Spinal cord (tissue), 10 donors: ENCODE results near the gene SMIM31. TPM values are rescaled to one million over a fixed set of nuclear protein-coding genes. Genes with fewer than 3 reads are reported as not detected.

Experiments used
- DNase-seq, 6 donors: peaks; one replicate each; pipeline versions ENCODE4 v3.0.0 to v3.0.0-alpha.2; 2013 to 2015; ENCODE audit warnings: low spot score in 6 of 6, low read depth in 4 of 6
- H3K27ac ChIP-seq: one replicate; pipeline ENCODE4 v1.5.1; 2013; ENCODE audit warnings: low read depth, low read length, control low read depth
- H3K27me3 ChIP-seq: one replicate; pipeline ENCODE4 v1.6.1; 2013; ENCODE audit warnings: low read length; ENCODE audit not compliant: control insufficient read depth, insufficient read depth
- H3K36me3 ChIP-seq: one replicate; pipeline ENCODE4 v1.6.1; 2013; ENCODE audit warnings: low read length; ENCODE audit not compliant: control insufficient read depth, insufficient read depth
- H3K4me1 ChIP-seq: one replicate; pipeline ENCODE4 v1.6.1; 2013; ENCODE audit warnings: low read length; ENCODE audit not compliant: control insufficient read depth, insufficient read depth
- H3K4me3 ChIP-seq: one replicate; pipeline ENCODE4 v1.5.1; 2013; ENCODE audit warnings: low read depth, low read length, control low read depth
- H3K9me3 ChIP-seq: one replicate; pipeline ENCODE4 v1.6.1; 2013; ENCODE audit warnings: low read length; ENCODE audit not compliant: control insufficient read depth, insufficient read depth
- WGBS: methylation state at CpG from one replicate; pipeline ENCODE4 v1.1.5; 2013; ENCODE audit warnings: missing lambda C conversion rate; ENCODE audit not compliant: insufficient coverage; 5-methylcytosine and 5-hydroxymethylcytosine counted together
- polyA plus RNA-seq, 2 donors: library from polyadenylated mRNA; unstranded; fragments of 120-200 nt; gene quantifications; one replicate each; pipeline ENCODE4 v1.2.1, GENCODE V29; 2013; ENCODE audit not compliant: insufficient read length in 2 of 2
- total RNA-seq, 2 donors: library from RNA; depleted of rRNA in 1 of 2; stranded (reverse); fragments of 120-200 nt in 1 of 2; fragments of >200 nt in 1 of 2; gene quantifications; one replicate each; pipeline versions ENCODE4 v1.2.3 to v1.2.4, GENCODE V29; 2013 to 2014
- donor health status: healthy.

SMIM31 gene
- total and polyA plus RNA-seq, 4 donors = not detected

DNA sequence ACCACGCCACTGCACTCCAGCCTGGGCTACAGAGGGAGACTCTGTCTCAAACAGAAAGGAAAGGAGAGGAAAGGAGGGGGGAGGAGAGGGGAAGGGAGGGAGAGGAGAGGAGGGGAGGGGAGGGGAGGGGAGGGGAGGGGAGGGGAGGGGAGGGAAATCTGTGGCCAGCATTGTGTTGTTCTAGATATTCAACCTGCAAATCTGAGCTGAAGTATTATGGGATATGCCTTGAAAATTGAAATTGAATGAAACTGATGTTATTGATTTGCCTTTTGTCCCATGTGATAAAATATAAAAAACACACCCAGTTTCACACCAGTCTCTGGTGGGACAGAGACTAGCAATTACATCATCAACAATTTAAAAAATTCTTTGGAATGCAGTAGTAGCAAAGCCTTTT, 1.5 kb downstream of the SMIM31 start:
- WGBS = 100% methylated on average over 1 of the region's 1 CpG
- H3K27me3 ChIP-seq = no peaks in the 10 kb centered on the region
- no peaks in the 10 kb centered on the region for H3K9me3 ChIP-seq
- no peaks in the 10 kb centered on the region for H3K4me1 ChIP-seq
- no peak overlapping the region for H3K27ac ChIP-seq
- DNase-seq = no peak
- no peaks in the 10 kb centered on the region for H3K36me3 ChIP-seq
- H3K4me3 ChIP-seq = no peak overlapping the region

DNA sequence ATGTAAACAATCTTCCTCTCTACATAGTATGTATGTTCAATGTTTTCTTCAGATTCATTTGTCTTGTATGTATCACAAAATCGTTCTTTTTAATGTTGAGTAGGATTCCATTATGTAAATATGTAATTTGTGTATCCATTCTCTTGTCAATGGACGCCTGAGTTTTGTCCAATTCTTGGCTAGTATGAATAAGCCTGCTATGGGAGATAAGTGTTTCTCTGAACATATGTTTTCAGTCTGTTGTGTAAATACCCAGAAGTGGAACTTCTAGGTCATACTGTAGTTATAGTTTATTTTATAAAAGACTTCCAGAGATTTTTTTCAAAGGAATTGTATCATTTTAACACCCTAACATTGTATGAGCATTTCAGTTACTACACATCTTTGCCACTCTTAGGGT, 2.8 kb downstream of the SMIM31 start:
- Histone ChIP-seq H3K27ac (no peak overlapping the region), H3K27me3 (no peaks in the 10 kb centered on the region), H3K4me1 (no peaks in the 10 kb centered on the region), H3K4me3 (no peak overlapping the region), H3K36me3 (no peaks in the 10 kb centered on the region), H3K9me3 (no peaks in the 10 kb centered on the region)
- WGBS = 80% methylated on average over 1 of the region's 2 CpGs
- no peak for DNase-seq

DNA sequence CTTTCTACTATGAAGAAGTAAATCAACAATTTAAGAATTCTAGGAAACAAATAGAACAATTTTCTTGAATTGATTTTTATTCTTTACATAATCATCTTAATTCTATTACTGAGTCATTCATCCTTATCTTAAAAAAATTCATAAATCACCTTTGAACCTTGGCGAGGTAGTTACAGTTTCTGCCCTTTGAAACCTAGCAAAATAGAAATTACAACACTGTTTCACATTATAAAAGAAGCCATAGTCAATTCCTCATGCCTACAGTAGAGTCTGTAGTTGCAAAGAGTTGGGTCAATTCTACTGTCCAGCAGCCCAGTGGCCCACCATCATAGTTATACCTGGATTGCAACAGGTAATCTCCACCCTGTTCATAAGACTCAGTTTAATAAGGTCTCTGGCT, 7.3 kb downstream of the SMIM31 start:
- no peak for DNase-seq
- WGBS = no CpG with 5 or more reads among the region's 1 CpG
- H3K4me1 ChIP-seq = no peaks in the 10 kb centered on the region
- no peak overlapping the region for H3K27ac ChIP-seq
- H3K9me3 ChIP-seq = no peaks in the 10 kb centered on the region
- H3K27me3 ChIP-seq = no peaks in the 10 kb centered on the region
- H3K36me3 ChIP-seq = no peaks in the 10 kb centered on the region
- no peak overlapping the region for H3K4me3 ChIP-seq

DNA sequence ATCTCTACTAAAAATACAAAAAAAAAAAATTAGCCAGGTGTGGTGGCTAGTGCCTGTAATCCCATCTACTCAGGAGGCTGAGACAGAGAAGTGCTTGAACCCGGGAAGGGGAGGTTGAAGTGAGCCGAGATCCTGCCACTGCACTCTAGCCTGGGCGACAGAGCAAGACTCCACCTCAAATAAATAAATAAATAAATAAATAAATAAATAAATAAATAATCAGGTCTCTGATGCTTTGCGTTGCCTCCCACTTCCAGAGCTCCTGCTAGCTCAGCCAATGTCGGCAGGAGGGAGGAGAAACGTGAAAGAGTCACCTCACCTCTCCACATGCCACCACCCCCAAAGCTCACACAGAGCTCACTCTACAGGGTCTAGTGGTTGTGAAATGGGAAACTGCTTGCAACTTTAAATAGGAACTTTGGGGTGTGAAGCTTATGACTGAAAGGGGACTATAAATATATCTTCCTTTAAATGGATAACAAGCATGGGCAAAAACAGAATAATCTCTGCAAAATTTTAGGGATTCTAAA, 7.9 kb downstream of the SMIM31 start:
- no peaks in the 10 kb centered on the region for H3K9me3 ChIP-seq
- H3K27ac ChIP-seq = no peak overlapping the region
- no peaks in the 10 kb centered on the region for H3K36me3 ChIP-seq
- H3K4me3 ChIP-seq = no peak overlapping the region
- WGBS = no CpG with 5 or more reads among the region's 6 CpGs
- H3K27me3 ChIP-seq = no peaks in the 10 kb centered on the region
- no peak for DNase-seq
- no peaks in the 10 kb centered on the region for H3K4me1 ChIP-seq

DNA sequence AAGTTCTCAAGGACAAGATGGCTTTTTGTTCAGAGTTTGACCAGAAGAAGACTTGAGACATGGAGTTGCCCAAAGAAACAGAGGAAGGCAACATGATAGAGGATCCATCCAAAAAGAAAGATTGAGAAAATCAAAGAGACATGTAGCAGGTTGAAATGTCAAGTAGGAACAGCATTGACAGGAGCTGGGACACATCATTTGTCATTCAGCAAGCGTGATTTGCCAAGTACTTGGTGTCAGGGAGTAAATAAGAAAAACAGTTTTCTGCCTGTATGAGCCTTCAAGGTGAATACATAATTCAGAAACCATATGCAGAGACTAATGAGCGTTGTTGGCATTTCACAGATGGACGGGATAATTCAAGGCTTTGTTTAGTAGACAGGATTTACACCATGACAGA, 11.2 kb downstream of the SMIM31 start:
- no CpG with 5 or more reads among the region's 3 CpGs for WGBS
- H3K9me3 ChIP-seq = no peaks in the 10 kb centered on the region
- H3K27me3 ChIP-seq = no peaks in the 10 kb centered on the region
- H3K4me1 ChIP-seq = no peaks in the 10 kb centered on the region
- no peak overlapping the region for H3K27ac ChIP-seq
- peak in 1 of 6 donors; percentile 47 for DNase-seq
- H3K4me3 ChIP-seq = no peak overlapping the region
- no peaks in the 10 kb centered on the region for H3K36me3 ChIP-seq

DNA sequence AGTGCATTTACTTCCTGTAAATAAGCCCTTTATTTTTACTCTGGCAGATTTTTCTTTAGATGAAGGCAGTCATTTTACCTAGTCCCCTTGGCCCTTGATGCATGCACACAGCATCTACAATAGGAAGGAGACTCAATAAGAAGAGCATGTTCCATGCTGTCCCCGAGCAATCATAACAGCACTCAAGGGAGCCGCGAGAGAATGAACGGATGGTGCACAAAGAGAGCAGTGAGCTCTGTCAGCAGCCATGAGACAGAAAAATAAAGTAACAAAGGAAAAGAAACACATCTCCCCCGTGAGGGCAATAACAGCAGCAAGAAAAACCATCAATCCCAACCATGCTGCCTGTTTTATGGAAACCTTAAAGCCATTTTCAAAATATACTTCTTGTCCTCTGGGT, 11.9 kb downstream of the SMIM31 start:
- Histone ChIP-seq H3K4me1 (no peaks in the 10 kb centered on the region), H3K27me3 (no peaks in the 10 kb centered on the region), H3K9me3 (no peaks in the 10 kb centered on the region), H3K4me3 (no peak overlapping the region), H3K36me3 (no peaks in the 10 kb centered on the region), H3K27ac (no peak overlapping the region)
- DNase-seq = peak in 4 of 6 donors; percentile 28 to 96 (median 34)
- WGBS = 12% methylated on average over 4 of the region's 5 CpGs

DNA sequence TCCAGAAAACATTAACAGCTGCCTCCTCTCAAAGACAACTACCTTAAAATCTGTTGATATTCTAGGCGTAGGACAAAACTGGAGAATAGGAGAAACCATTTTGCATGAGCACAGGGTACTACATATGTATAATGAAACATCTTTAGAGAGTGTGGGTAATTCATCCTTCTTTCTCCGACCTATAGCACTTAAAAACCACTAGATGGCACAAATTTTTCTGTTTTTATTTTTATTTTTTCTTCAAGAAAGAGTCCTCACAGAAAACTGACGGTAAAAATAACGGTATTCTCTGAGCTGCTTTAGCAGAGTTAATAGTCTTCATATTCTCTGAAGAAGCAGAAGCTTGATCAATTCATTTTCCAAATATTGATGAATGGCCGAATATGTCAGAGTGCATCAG, 14.6 kb downstream of the SMIM31 start:
- Histone ChIP-seq H3K27me3 (no peaks in the 10 kb centered on the region), H3K9me3 (no peaks in the 10 kb centered on the region), H3K4me1 (no peaks in the 10 kb centered on the region), H3K36me3 (no peaks in the 10 kb centered on the region), H3K27ac (no peak overlapping the region), H3K4me3 (no peak overlapping the region)
- peak in 1 of 6 donors; percentile 22 for DNase-seq
- no CpG with 5 or more reads among the region's 5 CpGs for WGBS

DNA sequence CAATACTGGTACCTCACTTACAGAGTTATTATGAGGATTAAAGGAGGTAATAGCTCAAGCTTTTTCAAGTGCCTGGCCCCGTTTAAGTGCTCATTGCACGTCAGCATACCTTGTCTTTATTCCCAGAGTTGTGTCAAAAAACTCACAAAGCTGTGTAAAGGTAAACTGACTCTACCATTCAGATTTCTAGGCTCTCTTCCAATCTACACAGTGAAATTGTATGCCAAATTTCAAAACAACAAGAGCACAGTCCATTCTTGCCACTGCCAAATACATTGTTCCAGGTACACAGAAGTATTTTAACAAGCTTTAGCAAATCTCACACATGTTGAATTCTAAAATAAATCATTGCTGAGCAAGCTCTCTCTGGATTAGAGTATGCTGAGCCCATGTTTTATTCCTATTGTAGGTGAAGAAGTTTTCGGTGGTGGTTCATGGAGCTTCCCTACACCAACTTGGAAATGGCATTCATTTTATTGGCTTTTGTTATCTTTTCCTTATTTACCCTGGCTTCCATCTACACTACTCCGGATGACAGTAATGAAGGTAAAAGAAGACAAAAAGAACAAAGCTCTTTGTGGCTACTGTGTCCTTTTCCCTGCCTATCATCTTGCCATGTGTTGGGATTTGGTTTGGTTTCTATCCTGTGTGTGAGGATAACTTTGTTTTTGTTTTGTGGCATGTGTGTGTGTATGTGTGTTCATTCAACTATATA, 16.2 kb downstream of the SMIM31 start:
- WGBS = 80% methylated on average over 1 of the region's 4 CpGs
- Histone ChIP-seq H3K27ac (no peak overlapping the region), H3K9me3 (no peaks in the 10 kb centered on the region), H3K27me3 (no peaks in the 10 kb centered on the region), H3K4me1 (no peaks in the 10 kb centered on the region), H3K4me3 (no peak overlapping the region), H3K36me3 (no peaks in the 10 kb centered on the region)
- no peak for DNase-seq

DNA sequence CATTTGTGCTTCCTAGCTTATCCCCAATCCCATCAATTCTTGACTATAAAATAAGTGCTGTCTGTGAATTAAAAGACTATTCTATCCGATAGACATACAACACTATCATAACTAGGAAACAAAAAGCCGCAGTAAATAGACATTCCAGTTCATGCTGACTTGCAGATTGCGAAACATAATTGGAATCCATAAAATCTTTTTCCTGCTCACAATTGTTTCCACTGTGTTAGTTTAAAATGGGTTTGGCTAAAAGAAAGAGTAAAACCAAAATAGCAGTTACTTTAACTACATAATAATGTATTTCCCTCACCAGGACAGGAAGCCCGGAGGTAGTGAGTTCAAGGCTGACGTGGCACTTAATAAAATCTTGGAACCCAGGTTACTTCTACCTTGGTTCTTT, 17.2 kb downstream of the SMIM31 start:
- Histone ChIP-seq H3K36me3 (no peaks in the 10 kb centered on the region), H3K27me3 (no peaks in the 10 kb centered on the region), H3K4me1 (no peaks in the 10 kb centered on the region), H3K9me3 (no peaks in the 10 kb centered on the region), H3K4me3 (no peak overlapping the region), H3K27ac (no peak overlapping the region)
- WGBS = 60% methylated on average over 2 of the region's 5 CpGs
- peak in 1 of 6 donors; percentile 28 for DNase-seq

DNA sequence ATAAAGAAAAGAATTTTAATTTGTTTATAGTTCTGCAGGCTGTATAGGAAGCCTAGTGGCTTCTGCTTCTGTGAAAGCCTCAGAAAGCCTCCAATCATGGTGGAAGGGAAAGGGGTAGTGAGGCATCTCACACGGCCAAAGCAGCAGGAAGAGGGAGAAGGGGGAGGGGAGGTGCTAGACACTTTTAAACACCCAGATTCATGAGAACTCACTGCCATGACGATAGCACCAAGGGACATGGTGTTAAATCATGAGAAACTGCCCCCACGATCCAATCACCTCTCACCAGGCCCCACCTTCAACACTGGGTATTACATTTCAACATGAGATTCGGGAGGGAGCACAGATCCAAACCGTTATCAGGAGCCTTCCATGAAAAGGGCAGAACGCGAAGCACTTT, 18.1 kb downstream of the SMIM31 start:
- WGBS = 71% methylated on average over 2 of the region's 7 CpGs
- H3K27ac ChIP-seq = no peak overlapping the region
- DNase-seq = no peak
- H3K9me3 ChIP-seq = no peaks in the 10 kb centered on the region
- H3K4me3 ChIP-seq = no peak overlapping the region
- H3K27me3 ChIP-seq = no peaks in the 10 kb centered on the region
- no peaks in the 10 kb centered on the region for H3K36me3 ChIP-seq
- H3K4me1 ChIP-seq = no peaks in the 10 kb centered on the region
